Activated naive CD4-positive, alpha-beta T cell treated with anti-CD3 and anti-CD28 coated beads, Interleukin-2, amount 50 U/mL, for 16 hours (primary cell): ENCODE data around the gene RAB30.

ENCODE experiments used
- DNase-seq: peaks from one replicate; pipeline ENCODE4 v3.0.0-alpha.2; 2020

RAB30 gene

DNA sequence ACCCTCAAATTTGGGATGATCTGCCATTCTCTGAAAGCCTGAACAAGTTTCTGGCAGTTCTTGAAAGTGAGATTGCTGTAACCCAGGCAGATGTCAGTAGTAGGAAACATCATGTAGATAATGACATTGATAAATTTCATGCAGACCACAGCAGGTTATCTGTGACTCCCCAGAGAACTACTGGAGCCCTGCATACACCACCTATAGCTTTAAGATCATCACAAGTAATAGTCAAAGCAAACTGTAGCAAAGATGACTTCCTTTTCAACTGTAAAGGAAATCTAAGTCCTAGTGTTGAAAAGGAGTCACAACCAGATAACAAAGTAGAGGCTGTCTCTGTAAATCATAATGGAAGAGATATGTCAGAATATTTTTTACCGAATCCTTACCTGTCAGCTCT, 139.1 kb downstream of the RAB30 start:
- no peak for DNase-seq

DNA sequence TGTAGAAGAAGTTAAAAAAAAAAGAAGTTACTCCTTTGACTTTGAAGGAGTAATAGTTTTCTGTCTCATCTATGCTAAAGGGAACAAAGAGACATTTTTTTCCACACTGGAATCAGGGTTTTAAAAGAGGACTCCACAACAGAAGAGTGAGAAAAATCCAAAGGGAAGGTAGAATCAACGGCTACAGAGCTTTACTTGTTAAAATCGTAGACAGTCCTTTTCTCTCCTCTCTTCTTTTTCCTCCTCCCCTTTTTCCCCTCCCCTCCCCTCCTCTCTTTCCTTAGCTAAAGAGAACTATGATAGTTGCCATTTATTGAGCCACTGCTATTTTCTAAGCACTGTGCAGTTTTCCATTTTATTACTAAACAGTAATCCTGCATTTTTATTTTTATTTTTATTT, 141.0 kb downstream of the RAB30 start:
- DNase-seq, result no peak

DNA sequence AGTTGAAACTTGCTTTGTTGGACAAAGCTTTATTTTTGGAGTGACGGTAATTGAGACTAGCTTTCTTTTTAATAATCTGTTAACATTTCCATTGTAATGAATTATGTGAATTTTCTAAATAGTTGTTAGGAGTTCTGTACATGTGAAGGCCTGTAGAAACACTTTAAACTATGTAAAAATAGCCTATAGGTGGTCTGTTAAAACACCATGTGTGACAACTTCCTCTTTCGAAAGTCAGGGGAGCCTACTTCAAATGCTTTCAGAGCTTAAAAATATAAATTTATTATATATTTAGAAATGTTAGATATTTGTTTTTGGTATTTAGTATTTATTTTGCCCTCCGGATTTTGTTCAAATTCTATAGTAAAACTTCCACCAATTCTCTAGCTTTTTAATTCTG, 141.5 kb downstream of the RAB30 start:
- DNase-seq, result no peak

DNA sequence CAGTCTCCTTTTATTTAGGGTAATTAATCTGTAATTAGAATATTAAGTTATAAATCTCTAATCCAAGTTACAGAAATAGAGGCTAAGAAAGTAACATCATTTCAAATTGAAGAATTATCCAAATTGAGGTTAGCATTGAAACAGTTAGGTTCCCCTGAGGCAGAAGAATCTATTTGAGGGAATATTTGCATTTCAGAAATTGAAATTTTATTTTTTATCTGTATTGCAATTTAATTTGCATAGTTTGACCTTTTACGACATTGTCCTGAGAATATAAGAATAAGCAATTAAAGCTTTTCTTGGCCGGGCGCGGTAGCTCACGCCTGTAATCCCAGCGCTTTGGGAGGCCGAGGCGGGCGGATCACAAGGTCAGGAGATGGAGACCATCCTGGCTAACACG, 142.6 kb downstream of the RAB30 start:
- no peak for DNase-seq

DNA sequence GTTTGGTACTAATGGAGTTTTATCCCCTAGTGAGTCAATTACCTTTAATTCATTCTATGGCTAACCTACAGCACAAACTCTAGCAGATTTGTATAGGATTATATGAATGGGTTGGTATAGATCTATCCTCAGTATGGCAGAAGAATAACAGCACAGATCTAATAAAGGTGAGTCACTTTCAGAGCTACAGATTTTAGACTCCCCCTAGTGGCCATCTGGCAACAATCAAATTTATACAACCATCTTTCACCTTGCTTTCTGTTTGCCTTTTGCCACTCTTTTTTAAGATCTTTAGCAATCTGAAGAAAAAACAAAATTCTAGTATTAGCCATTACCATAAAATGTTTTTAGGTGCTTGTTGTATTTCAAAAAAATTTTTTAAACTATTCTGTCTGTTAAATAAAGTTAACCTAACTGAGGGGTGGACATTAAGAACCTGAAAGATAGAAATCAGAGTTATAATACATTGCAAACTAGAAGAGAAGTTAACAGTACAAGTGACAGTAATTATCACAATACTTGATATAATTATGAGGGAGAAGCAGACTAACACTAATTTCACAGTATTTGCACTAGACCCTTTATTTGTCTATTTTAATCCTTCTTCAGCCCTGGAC, 144.3 kb downstream of the RAB30 start:
- DNase-seq, result no peak

DNA sequence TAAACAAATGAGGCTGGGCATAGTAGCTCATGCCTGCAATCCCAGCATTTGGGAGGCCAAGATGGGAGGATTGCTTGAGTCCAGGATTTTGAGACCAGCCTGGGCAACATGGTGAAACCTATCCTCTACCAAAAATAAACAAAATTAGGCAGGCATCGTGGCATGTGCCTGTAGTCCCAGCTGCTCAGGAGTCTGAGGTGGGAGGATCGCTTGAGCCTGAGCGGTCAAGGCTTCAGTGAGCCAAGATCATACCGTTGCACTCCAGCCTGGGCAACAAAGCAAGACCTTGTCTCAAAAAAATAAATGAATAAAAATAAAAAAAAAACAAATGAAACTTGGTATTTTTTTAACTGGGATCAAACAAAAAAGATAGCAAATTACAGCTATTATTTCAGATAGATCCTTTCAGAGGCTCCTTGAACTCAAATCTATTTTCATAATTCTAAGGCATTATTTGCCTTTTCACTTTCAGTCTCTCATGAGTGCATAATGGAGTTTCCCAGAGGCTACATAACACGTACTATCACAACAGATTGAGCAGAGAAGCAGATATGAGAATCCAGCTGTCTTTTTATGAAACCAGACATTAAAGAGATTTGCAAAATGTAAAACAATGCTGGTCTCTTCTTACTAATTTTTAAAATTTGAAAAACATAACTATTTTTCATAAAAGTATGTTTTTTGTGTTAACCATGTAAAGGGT, 147.0 kb downstream of the RAB30 start:
- DNase-seq, result no peak
